ENCODE results near the gene RPL14.

RPL14 gene

DNA sequence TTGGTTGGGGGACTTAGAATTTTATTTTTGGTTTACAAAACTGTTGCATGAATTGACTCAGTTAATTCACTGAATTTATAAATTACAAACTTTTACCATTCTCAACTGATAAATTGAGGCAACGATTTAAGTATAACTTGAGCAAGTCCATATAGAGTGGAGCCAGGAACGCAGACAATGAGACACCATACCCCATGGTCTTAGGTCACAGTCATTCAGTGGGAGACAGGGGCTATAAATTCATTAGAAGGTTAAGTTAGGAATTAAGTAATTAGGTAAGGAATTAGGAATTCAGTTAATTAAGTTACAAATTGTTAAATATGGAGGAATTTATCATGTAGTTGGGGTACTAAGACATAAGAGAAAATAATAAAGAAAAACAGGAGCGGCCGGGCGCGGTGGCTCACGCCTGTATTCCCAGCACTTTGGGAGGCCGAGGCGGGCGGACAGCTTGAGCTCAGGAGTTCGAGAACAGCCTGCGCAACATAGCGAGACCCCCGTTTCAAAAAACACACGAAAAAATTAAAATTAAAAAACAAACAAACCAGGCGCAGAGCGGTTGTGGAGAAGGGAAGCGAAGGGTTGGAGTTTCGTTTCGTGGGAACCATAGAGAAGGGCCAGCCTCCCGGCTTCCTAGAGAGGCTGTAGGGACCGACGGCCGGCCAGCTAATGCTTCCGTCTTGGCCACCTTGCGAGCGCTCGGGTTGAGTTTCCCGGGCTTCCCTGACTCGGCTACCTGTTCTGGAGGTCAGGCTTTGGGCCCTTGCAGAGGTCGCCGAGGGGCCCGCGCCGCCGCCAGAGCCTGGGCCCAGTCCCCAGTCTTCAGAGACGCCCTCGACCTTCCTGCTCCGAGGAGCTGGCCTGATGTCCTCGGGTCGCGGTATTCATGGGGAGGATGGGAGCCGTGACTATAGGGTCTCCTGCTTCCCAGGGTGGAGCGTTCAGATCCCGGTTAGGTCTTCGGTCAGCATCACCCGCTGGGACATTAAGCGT lies 19.6 kb downstream of the RPL14 start, which contains the start of gene ZNF619:
Gene ZNF619, plus strand, starts transcription at position 645 of the 993 bp plus-strand sequence. CDS start 858 bp downstream, outside the sequence.
- Mint-ChIP-seq H3K9me3 (no peaks in the 10 kb centered on the region), H3K27ac (peak within 1 kb of the TSS; percentile 91), H3K4me3 (peak within 1 kb of the TSS; percentile 86), H3K27me3 (no peaks in the 10 kb centered on the region), H3K4me1 (ENCODE audit: low read depth) (peaks cover 20% of the 10 kb centered on the region), H3K36me3 (ENCODE audit: low read depth) (peaks cover 43% of the 10 kb centered on the region)
- DNase-seq = peak; percentile 76

DNA sequence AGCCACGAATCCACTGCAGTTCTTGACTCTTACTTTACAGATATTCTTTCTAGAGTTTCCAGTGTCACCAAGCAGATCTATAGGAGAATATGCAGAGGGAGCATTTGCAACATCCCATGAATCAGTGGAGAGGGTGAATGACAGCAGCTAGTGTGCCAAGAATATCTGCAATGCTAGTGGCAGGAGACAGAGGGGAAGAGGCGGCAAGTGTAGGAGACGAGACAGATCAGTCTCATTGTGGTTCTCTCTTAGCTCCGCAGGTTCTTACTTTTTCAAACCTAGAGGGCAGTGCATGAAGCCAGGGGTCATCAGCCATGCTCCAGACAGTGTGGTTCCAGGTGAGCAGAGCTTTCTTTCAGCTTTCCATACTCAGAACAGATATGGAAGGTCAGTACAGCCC lies 20.5 kb downstream of the RPL14 start:
- no peaks in the 10 kb centered on the region for H3K27me3 Mint-ChIP-seq
- H3K4me1 Mint-ChIP-seq (ENCODE audit: low read depth) = peaks cover 25% of the 10 kb centered on the region
- DNase-seq = no peak
- H3K9me3 Mint-ChIP-seq = no peaks in the 10 kb centered on the region
- peaks cover 49% of the 10 kb centered on the region for H3K36me3 Mint-ChIP-seq (ENCODE audit: low read depth)
- peak overlapping the region; percentile 91 for H3K27ac Mint-ChIP-seq
- peak overlapping the region; percentile 86 for H3K4me3 Mint-ChIP-seq

DNA sequence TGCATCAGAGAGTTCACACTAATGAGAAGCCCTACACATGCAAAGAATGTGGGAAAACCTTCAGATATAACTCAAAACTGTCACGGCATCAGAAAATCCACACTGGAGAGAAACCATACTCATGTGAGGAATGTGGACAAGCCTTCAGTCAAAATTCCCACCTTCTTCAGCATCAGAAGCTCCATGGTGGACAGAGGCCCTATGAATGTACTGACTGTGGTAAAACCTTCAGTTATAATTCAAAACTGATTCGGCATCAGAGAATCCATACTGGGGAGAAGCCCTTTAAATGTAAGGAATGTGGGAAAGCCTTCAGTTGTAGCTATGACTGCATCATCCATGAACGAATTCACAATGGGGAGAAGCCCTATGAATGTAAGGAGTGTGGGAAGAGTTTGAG lies 30.0 kb downstream of the RPL14 start:
- Mint-ChIP-seq H3K9me3 (peaks cover 24% of the 10 kb centered on the region), H3K27me3 (no peaks in the 10 kb centered on the region), H3K4me1 (ENCODE audit: low read depth) (peaks cover 12% of the 10 kb centered on the region), H3K36me3 (ENCODE audit: low read depth) (peaks cover 70% of the 10 kb centered on the region), H3K4me3 (no peak overlapping the region), H3K27ac (no peak overlapping the region)
- no peak for DNase-seq

DNA sequence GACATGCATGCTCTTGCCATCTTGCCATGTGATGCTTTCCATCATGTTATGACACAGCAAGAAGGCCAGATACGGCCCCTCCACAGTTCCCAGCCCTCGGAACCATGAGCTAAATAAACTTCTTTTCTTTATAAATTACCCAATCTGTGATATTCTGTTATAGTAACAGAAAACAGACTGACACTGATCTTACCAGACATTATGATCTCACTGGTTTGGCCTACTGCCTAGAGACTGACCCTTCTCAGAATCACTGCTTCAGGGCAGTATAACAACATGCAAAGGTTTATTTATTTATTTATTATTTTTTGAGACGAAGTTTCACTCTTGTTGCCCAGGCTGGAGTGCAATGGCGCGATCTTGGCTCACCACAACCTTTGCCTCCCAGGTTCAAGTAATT lies 33.8 kb downstream of the RPL14 start:
- DNase-seq = no peak
- Mint-ChIP-seq H3K36me3 (ENCODE audit: low read depth) (peaks cover 44% of the 10 kb centered on the region), H3K9me3 (peaks cover 24% of the 10 kb centered on the region), H3K27me3 (no peaks in the 10 kb centered on the region), H3K27ac (no peak overlapping the region), H3K4me3 (no peak overlapping the region), H3K4me1 (ENCODE audit: low read depth) (no peaks in the 10 kb centered on the region)

DNA sequence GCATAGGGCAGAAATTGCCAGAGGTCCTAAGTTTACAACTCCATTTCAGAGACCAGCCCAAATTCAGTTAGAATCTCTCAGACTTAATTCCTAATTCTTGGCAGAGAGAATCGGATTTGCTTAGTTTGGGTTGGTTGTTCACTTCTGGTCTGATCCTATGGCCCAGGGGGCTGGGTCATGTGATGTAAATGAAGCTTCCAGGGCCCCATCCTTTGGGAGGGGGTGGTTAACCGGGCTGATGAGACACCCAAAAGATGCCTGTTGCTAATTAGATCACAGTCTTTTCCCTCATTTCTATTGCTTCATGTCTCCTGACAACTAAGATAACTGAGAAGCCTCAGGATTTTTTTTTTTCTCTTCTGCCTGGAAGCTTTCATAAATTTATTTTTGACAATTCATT lies 37.6 kb downstream of the RPL14 start:
- no peak for DNase-seq
- H3K4me3 Mint-ChIP-seq = no peak overlapping the region
- no peak overlapping the region for H3K27ac Mint-ChIP-seq
- peaks cover 9% of the 10 kb centered on the region for H3K36me3 Mint-ChIP-seq (ENCODE audit: low read depth)
- H3K27me3 Mint-ChIP-seq = no peaks in the 10 kb centered on the region
- H3K4me1 Mint-ChIP-seq (ENCODE audit: low read depth) = no peaks in the 10 kb centered on the region
- peaks cover 4% of the 10 kb centered on the region for H3K9me3 Mint-ChIP-seq

DNA sequence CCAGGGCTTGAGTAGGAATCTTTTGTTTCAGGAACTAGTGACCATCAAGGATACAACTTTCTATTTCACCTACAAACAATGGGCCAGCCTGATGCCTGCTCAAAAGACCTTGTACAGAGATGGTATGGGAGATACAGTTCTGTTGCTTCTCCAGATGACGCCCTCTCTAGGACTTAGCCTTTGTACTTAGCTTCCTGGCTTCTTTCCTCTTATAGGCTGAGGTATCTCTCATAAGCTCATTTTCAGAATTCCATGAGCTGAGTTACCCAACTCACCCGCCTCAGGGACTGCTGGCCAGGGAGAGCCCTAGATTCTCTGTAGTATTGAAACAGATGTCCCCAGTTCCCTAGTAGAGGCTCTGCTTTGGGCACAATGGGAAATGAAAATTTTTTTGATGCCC lies 40.1 kb downstream of the RPL14 start:
- Mint-ChIP-seq H3K27me3 (no peaks in the 10 kb centered on the region), H3K4me3 (no peak overlapping the region), H3K9me3 (no peaks in the 10 kb centered on the region), H3K27ac (no peak overlapping the region), H3K36me3 (ENCODE audit: low read depth) (no peaks in the 10 kb centered on the region), H3K4me1 (ENCODE audit: low read depth) (no peaks in the 10 kb centered on the region)
- DNase-seq = no peak

DNA sequence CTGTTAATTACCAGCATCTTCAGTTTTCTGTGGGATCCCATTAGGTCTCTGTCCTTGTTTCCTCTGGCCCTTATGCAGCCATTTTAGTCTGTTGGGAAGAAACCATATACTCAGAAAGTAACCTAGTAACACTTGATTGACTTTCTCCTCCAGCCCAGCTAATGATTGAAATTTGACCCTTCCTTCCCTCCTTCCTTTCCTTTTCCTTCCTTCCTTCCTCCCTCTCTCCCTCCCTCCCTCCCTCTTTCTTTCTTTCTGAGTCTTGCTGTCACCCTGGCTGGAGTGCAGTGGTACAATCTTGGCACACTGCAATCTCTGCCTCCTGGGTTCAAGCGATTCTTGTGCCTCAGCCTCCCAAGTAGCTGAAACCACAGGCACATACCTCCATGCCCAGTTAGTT lies 42.8 kb downstream of the RPL14 start:
- Mint-ChIP-seq H3K27ac (no peak overlapping the region), H3K9me3 (no peaks in the 10 kb centered on the region), H3K4me1 (ENCODE audit: low read depth) (peaks cover 5% of the 10 kb centered on the region), H3K27me3 (no peaks in the 10 kb centered on the region), H3K36me3 (ENCODE audit: low read depth) (no peaks in the 10 kb centered on the region), H3K4me3 (no peak overlapping the region)
- DNase-seq = no peak

DNA sequence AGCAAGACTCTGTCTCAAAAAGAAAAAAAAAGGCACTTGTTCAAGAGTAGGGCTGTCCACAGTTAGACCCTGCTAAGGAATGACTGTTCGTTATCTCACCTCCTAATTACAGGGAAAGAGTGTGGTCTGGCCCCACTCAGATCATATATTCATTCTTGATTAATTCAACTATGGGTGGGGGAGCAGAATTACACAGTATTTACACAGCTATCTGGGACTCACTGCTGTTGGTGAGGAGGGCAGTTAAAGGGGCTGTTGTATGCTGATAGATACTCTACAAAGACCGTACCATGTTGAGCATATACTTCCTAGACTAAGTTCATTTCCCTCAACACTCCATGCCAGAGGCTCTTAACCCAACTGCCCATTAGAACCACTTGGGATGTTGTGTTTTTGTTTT lies 44.9 kb downstream of the RPL14 start:
- Mint-ChIP-seq H3K27me3 (no peaks in the 10 kb centered on the region), H3K4me3 (no peak overlapping the region), H3K27ac (no peak overlapping the region), H3K4me1 (ENCODE audit: low read depth) (peaks cover 25% of the 10 kb centered on the region), H3K9me3 (no peaks in the 10 kb centered on the region), H3K36me3 (ENCODE audit: low read depth) (peaks cover 7% of the 10 kb centered on the region)
- DNase-seq = no peak

DNA sequence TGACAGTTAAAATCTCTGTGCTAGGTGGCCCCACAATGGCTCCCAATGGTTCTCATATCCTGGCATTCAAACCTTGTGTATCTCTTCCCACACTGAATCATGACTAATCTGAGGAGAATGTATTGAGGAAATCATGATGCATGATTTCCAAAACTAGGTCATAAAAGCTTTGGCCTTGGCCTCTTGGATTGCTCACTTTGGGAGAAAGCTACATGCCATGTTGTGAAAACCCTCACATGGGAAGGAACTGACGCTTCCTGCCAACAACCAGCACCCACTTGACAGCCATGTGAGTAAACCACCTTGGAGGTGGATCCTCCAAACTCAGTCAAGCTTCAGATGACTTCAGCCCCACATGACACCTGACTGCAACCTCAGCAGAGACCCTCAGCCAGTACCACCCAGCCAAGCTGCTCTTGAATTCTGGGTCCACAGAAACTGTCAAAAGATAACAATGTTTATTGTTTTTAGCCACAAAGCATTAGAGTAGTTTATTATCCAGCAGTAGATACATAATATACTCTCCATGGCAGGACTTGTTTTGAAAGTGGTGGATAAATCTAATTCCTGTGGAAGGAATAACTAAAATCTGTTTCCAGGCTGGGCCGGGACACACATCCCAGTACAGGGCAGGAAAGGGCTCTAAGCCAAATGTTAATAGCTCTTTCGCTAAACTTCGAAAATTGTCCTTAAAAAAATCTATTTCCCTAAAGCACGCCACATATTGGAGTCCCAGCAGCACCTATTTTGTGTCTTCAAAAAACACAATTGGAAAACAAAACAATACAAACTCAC lies 47.7 kb downstream of the RPL14 start:
- Mint-ChIP-seq H3K27ac (peak overlapping the region; percentile 91), H3K36me3 (ENCODE audit: low read depth) (peaks cover 18% of the 10 kb centered on the region)

DNA sequence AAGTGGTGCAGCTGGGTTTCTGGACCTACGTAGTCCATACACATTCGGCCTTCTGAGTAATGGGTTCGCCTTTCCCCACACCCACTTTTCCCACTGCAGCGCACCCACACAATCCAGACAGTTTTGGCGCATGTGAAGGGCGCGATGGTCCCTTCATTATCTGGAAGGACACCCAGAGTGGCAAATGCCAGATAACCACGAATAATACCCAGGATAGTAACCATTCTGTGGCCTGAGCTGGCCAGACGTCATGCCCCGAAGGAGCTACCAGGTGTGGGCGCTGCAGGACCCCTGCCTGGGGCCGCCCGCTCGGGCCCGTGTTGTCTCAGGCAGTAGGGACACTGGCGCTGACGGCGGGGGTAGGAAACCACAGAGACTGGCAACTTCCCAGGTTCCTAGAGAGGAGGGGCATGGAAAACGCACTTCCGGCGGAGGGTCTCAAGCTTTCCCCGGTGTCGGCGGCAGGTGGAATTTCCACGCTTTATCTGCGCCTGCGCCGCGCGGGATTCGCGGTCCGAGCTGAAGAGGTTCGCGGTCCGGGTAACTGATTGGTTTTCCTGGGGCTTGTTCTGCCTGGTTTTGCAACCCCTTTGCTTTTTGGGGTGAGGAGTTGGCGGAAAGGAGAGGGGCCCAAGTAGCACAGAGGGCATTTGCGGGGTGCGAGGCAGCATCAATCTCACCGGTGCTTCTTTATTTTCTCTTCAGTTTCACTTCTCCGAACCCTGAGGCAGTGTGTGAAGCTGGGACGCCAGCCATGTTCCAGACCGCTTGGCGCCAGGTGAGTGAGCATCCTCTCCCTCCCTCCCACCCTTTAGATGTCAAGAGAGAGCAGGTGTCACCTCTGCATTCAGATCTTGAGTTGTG lies 48.7 kb downstream of the RPL14 start, which contains the start of gene ZNF620:
Gene ZNF620, plus strand, starts transcription at position 441 of the 864 bp plus-strand sequence. Its CDS starts 314 bp downstream, at position 755.
- peak; percentile 75 for DNase-seq
- Mint-ChIP-seq H3K9me3 (no peaks in the 10 kb centered on the region), H3K36me3 (ENCODE audit: low read depth) (peaks cover 27% of the 10 kb centered on the region), H3K4me3 (peak within 1 kb of the TSS; percentile 91), H3K4me1 (ENCODE audit: low read depth) (peaks cover 25% of the 10 kb centered on the region), H3K27ac (peak within 1 kb of the TSS; percentile 91), H3K27me3 (no peaks in the 10 kb centered on the region)

More for the DNA sequence above, 47.7 kb downstream of the RPL14 start:
- Mint-ChIP-seq H3K9me3 (no peaks in the 10 kb centered on the region), H3K27me3 (no peaks in the 10 kb centered on the region), H3K4me1 (ENCODE audit: low read depth) (peaks cover 25% of the 10 kb centered on the region), H3K4me3 (peak overlapping the region; percentile 91)
- DNase-seq = no peak

DNA sequence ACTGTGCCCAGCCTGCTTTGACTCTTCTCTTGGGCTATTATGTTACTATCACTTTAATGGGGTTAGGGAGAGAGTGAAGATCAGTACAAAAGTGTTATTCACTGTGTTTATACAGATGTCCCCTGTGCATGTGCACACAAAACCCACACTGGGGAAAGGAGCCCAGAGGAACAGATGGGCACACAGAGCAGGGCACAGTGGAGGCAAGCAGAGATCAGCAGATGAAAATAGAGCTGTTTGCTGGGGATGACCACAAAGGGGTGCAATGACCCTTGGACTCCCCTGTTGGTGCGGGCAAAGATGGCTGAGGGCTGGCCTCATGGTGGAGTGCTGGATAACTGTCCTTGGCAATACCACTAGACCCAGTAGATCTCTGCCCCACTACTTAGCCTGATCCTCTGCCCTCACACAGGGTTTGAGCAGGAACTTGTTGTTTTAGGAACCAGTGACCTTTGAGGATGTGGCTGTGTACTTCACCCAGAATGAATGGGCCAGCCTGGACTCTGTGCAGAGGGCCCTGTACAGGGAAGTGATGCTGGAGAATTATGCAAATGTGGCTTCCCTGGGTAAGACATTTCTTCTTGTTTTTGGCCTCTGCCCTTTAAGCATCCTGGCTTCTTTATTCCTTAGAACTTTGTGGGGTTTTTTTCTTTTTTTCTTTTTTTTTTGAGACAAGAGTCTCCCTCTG lies 54.0 kb downstream of the RPL14 start:
- Mint-ChIP-seq H3K4me1 (ENCODE audit: low read depth) (peaks cover 8% of the 10 kb centered on the region), H3K27ac (no peak overlapping the region), H3K9me3 (no peaks in the 10 kb centered on the region), H3K4me3 (no peak overlapping the region), H3K36me3 (ENCODE audit: low read depth) (peaks cover 59% of the 10 kb centered on the region), H3K27me3 (no peaks in the 10 kb centered on the region)
- DNase-seq = no peak

DNA sequence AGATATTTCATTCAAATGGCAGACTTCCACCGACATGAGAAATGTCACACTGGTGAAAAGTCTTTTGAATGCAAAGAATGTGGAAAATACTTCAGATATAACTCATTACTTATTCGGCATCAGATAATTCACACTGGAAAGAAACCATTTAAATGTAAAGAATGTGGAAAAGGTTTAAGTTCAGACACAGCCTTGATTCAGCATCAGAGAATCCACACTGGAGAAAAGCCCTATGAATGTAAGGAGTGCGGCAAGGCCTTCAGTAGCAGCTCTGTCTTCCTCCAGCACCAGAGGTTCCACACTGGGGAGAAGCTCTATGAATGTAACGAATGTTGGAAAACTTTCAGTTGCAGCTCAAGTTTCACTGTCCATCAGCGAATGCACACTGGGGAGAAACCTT lies 59.1 kb downstream of the RPL14 start:
- Mint-ChIP-seq H3K36me3 (ENCODE audit: low read depth) (peaks cover 46% of the 10 kb centered on the region), H3K27me3 (no peaks in the 10 kb centered on the region), H3K27ac (no peak overlapping the region), H3K9me3 (no peaks in the 10 kb centered on the region), H3K4me1 (ENCODE audit: low read depth) (no peaks in the 10 kb centered on the region), H3K4me3 (no peak overlapping the region)
- DNase-seq = no peak

DNA sequence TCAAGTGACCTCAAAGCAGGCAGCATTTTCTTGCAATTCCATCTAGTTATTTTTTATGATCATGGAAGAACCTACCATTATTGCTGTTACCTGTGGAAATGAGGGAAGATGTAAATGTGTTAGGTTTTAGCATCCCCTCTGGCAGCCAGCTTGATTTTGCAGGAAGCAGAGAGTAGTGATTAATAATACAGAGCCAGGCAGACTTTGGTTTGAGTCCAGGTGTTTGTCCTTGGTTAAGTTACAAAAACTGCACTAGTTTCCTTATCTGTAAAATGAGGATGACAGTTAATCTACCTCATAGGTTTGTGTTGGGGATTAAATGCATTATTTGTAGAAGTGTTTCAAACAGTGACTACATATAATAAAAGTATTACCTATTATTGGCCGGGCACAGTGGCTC lies 60.9 kb downstream of the RPL14 start:
- Mint-ChIP-seq H3K36me3 (ENCODE audit: low read depth) (peaks cover 30% of the 10 kb centered on the region), H3K27ac (no peak overlapping the region), H3K4me3 (no peak overlapping the region), H3K4me1 (ENCODE audit: low read depth) (no peaks in the 10 kb centered on the region), H3K9me3 (no peaks in the 10 kb centered on the region), H3K27me3 (no peaks in the 10 kb centered on the region)
- DNase-seq = no peak

All from activated T-cell treated with anti-CD3 and anti-CD28 coated beads, Interleukin-2, amount 50 U/mL, for 24 hours (primary cell).